ENCODE data around the gene C17orf107. TPM values are rescaled to one million over a fixed set of nuclear protein-coding genes. Genes with fewer than 3 reads are reported as not detected.

Gene C17orf107
- total RNA-seq, 4 donors from 2014 or later, result 0.90 to 2.0 (median 1.3) TPM

DNA sequence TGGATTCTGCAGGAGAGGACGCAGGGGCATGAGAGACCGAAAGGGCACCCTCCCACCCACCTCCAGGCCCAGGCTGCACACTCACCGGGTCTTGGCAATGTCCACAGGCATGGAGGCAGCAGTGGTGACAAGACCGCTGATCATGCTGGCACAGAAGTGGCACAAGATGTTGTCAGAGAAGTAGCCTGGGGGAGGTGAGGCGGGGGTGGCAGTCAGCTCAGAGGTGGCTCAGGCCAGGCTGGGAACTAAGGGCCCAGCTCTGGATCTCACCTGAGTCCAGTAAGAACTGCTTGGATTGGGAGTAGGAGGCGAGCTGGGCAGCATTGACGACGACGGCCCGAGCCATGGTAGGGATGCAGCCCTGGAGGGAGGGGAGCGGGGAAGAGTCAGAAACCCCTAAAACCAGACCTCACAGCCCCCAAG is 38.7 kb downstream of the C17orf107 start:
- WGBS, 2 donors, result 91% methylated on average over 11 of the region's 11 CpGs
- no peak overlapping the region for H3K4me3 ChIP-seq
- peaks cover 0 to 47% (median 4%) of the 10 kb centered on the region in 3 donors for H3K36me3 ChIP-seq
- TF ChIP-seq EP300 (IDR thresholded peaks at IDR 0.05) (no peak), POLR2A (IDR thresholded peaks at IDR 0.05) (no peak)
- TF ChIP-seq, protein P1, sequence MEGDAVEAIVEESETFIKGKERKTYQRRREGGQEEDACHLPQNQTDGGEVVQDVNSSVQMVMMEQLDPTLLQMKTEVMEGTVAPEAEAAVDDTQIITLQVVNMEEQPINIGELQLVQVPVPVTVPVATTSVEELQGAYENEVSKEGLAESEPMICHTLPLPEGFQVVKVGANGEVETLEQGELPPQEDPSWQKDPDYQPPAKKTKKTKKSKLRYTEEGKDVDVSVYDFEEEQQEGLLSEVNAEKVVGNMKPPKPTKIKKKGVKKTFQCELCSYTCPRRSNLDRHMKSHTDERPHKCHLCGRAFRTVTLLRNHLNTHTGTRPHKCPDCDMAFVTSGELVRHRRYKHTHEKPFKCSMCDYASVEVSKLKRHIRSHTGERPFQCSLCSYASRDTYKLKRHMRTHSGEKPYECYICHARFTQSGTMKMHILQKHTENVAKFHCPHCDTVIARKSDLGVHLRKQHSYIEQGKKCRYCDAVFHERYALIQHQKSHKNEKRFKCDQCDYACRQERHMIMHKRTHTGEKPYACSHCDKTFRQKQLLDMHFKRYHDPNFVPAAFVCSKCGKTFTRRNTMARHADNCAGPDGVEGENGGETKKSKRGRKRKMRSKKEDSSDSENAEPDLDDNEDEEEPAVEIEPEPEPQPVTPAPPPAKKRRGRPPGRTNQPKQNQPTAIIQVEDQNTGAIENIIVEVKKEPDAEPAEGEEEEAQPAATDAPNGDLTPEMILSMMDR (IDR thresholded peaks at IDR 0.05), result no peak
- peaks cover 0 to 55% (median 26%) of the 10 kb centered on the region in 4 donors for H3K4me1 ChIP-seq
- no peak overlapping the region for H3K27ac ChIP-seq
- no peaks in the 10 kb centered on the region for H3K9me3 ChIP-seq
- no peak for DNase-seq (ENCODE audit: low spot score in 2 of 2)
- no peaks in the 10 kb centered on the region for H3K27me3 ChIP-seq

DNA sequence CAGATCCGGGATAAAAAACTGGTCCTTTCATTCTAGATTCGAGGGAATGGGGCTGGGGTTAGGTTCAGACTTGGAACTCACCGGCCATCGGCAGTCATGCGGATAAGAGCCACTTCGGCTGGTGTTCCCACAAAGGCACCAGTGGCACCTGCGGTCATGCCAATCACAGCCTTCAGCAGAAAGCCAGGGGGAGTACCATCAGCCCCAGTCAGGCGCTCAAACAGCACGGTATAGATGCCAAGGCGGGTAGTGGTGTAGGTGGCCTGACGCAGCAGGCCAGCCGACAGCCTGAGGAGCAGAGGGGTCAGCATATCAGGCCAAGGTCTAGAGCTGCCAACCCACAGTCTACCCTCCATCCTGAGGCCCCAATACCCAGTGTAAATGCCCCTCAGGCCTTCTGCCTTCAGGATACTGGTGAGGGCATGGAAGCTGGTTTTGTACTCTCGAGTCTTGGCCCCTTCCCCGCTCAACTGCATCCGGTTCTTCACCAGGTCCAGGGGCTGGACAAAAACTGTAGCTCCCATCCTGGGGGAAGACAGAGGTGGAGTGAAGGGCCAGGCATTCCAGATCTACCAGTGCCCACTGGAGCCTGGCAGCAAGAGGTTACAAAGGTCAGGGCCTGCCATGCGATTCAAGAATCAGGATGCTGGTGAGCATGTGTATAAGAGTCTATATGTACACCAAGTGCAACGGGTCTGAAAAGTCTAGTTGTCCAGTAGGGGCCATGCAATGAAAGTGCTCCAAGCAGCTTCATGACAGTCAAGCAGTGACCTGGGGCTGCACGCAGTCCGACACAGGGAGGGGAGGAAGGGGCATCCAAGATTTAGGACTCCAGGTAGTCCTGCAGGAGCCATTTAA is 39.6 kb downstream of the C17orf107 start:
- TF ChIP-seq POLR2A (IDR thresholded peaks at IDR 0.05), result no peak
- TF ChIP-seq, protein P1 (IDR thresholded peaks at IDR 0.05), result no peak
- TF ChIP-seq EP300 (IDR thresholded peaks at IDR 0.05), result no peak
- Histone ChIP-seq H3K4me3 (peak overlapping the region; percentile 55 to 82 (median 68)), H3K27me3 (no peaks in the 10 kb centered on the region), H3K4me1 (peaks cover 0 to 55% (median 25%) of the 10 kb centered on the region in 4 donors), H3K9me3 (no peaks in the 10 kb centered on the region), H3K27ac (peak overlapping the region; percentile 82 to 96 (median 90)), H3K36me3 (peaks cover 0 to 55% (median 4%) of the 10 kb centered on the region in 3 donors)
- no peak for DNase-seq (ENCODE audit: low spot score in 2 of 2)
- whole genome bisulfite sequencing, 2 donors, result 50 to 58% methylated on average over 14 to 19 of the region's 19 CpGs

DNA sequence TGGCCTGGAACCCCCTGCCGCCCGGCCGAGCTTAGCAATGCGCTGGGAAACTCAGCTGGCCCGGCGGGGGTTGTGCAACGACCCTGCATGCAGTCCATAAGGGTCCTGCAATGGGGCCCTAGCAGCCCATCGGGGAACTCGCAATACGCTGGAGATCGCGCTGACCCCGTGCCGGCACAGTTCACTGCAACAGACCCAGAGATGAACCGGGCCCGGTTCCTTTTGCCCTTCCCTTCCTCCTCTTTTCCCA is 40.1 kb downstream of the C17orf107 start:
- WGBS, 2 donors, result 0% methylated on average over 16 of the region's 16 CpGs; no CpG with 5 or more reads in 1 of the 2 donors
- H3K27me3 ChIP-seq, result no peaks in the 10 kb centered on the region
- no peak for DNase-seq (ENCODE audit: low spot score in 2 of 2)
- H3K4me3 ChIP-seq, result peak overlapping the region; percentile 55 to 82 (median 68)
- TF ChIP-seq EP300 (IDR thresholded peaks at IDR 0.05), result no peak
- TF ChIP-seq POLR2A (IDR thresholded peaks at IDR 0.05), result no peak
- TF ChIP-seq, protein P1 (IDR thresholded peaks at IDR 0.05), result no peak
- H3K36me3 ChIP-seq, result peaks cover 0 to 61% (median 4%) of the 10 kb centered on the region in 3 donors
- H3K9me3 ChIP-seq, result no peaks in the 10 kb centered on the region
- H3K4me1 ChIP-seq, result peaks cover 0 to 55% (median 24%) of the 10 kb centered on the region in 4 donors
- peak overlapping the region; percentile 82 to 96 (median 90) for H3K27ac ChIP-seq

DNA sequence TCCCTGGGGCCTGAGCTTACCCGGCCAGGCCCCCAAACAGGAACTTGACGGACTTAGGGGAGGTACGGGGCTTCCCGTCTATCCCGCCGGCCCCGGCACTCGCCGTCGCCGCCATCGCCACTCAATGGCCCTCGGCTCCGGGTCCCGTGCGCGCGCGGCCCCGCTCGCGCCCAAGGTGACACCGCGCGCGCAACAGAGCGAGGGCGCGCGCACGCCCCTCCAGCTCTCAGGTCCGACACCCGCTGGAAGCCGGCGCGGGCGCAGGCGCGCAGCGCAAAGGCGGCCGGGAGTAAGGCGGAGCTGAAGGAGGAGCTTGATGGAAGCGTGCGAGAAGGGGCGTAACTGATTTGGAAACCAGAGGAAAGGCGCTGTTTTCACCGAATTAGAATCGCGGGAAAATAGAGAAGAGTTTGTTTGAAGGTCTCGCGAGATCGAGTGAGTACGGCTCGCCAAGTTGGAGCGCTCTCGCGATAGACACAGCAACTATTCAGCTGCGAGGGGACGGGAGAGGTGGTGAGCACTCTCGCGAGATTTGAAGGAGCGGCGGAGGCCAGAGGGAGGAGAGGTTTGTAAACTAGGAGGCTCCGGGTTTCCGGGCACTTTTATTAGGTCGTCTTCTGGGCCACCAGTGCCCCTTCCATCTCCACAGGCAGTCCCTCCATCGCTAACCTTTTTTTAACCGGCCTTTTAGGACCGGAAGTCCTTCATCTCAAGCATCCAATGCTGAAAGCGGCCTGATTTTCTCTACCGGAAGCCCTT is 40.6 kb downstream of the C17orf107 start, which contains the start of the genes RNF167 and SLC25A11:
RNF167 (plus strand) TSS at position 473 of the 759 bp plus-strand sequence. CDS start 642 bp downstream, outside the sequence.
SLC25A11 (minus strand) TSS at position 251 of the 759 bp plus-strand sequence; CDS start at position 115, 136 bp downstream.
- Histone ChIP-seq H3K36me3 (peaks cover 0 to 66% (median 4%) of the 10 kb centered on the region in 3 donors), H3K4me3 (peak within 1 kb of the TSS; percentile 55 to 82 (median 68)), H3K9me3 (no peaks in the 10 kb centered on the region), H3K27ac (peak within 1 kb of the TSS; percentile 82 to 96 (median 90)), H3K4me1 (peaks cover 0 to 57% (median 28%) of the 10 kb centered on the region in 4 donors), H3K27me3 (no peaks in the 10 kb centered on the region)
- peak; percentile 28 to 74 for TF ChIP-seq POLR2A (IDR thresholded peaks at IDR 0.05)
- TF ChIP-seq, protein P1 (IDR thresholded peaks at IDR 0.05), result peak in 1 of 5 experiments; percentile 59
- TF ChIP-seq EP300 (IDR thresholded peaks at IDR 0.05), result peak in 1 of 2 donors; percentile 75
- DNase-seq (ENCODE audit: low spot score in 2 of 2), result peak; percentile 89 to 96
- 0% methylated on average over 50 to 72 of the region's 72 CpGs for WGBS, 2 donors
